Calu3 (cell line): ENCODE measurements around the gene GLRX2. TPM values are rescaled to one million over a fixed set of nuclear protein-coding genes. Genes with fewer than 3 reads are reported as not detected.

ENCODE experiments used
- BruUV-seq: library from RNA; stranded (reverse); fragments of 400-500 nt; replicated peaks from 2 replicates; lab custom pipeline; 2021; lab: Mats Ljungman, UMichigan
- CTCF ChIA-PET: fragments of 300-600 bp; sonication (Branson Sonifier 250); formaldehyde crosslinking; loops from one replicate; lab custom pipeline; 2022; ENCODE audit warnings: antibody characterized with exemption; lab: Charles Lee
- DNase-seq: peaks from one replicate; pipeline ENCODE4 v3.0.0; 2022
- H3K27ac Mint-ChIP-seq: one replicate; pipeline ENCODE4 v1.8.0; 2022; ENCODE audit warnings: mixed read lengths; ENCODE audit not compliant: unreplicated experiment
- H3K27me3 Mint-ChIP-seq: one replicate; pipeline ENCODE4 v1.8.0; 2022; ENCODE audit warnings: mixed read lengths; ENCODE audit not compliant: unreplicated experiment
- H3K36me3 Mint-ChIP-seq: one replicate; pipeline ENCODE4 v1.8.0; 2022; ENCODE audit warnings: mild to moderate bottlenecking, moderate library complexity, mixed read lengths; ENCODE audit not compliant: insufficient read depth, unreplicated experiment
- H3K4me1 Mint-ChIP-seq: one replicate; pipeline ENCODE4 v1.8.0; 2022; ENCODE audit warnings: mild to moderate bottlenecking, low read depth, mixed read lengths; ENCODE audit not compliant: unreplicated experiment
- H3K4me3 Mint-ChIP-seq: one replicate; pipeline ENCODE4 v1.8.0; 2022; ENCODE audit warnings: mild to moderate bottlenecking, low read depth, moderate library complexity, mixed read lengths; ENCODE audit not compliant: unreplicated experiment
- H3K9me3 Mint-ChIP-seq: one replicate; pipeline ENCODE4 v1.8.0; 2022; ENCODE audit warnings: low read depth, mixed read lengths; ENCODE audit not compliant: unreplicated experiment
- CTCF ChIP-seq: fragments of 200-600 bp; IDR thresholded peaks from one replicate; pipeline ENCODE4 v1.8.0; 2022; ENCODE audit warnings: antibody characterized with exemption; ENCODE audit not compliant: unreplicated experiment
- intact Hi-C: fragments of 100-400 bp; cut with micrococcal nuclease; formaldehyde crosslinking; loops from one replicate; pipeline ENCODE4 v1.10.0; 2022; ENCODE audit not compliant: unreplicated experiment
- total RNA-seq: library from RNA; stranded (reverse); gene quantifications from 2 replicates; pipeline ENCODE4 v1.2.3, GENCODE V29; 2022

GLRX2 gene
- total RNA-seq, 1 experiment from 2014 or later: 25.7 TPM

GRCh38 chr1:193125369-193125768 is 20.2 kb upstream of the GLRX2 start:
- Mint-ChIP-seq H3K9me3 (no peaks in the 10 kb centered on the region), H3K4me3 (no peak overlapping the region), H3K27me3 (no peaks in the 10 kb centered on the region), H3K4me1 (peaks cover 16% of the 10 kb centered on the region), H3K27ac (no peak overlapping the region), H3K36me3 (peaks cover 50% of the 10 kb centered on the region)
- TF ChIP-seq CTCF: no peak
- BruUV-seq: no TSS peak
- intact Hi-C loops: no loop called here
- CTCF ChIA-PET: interaction anchor here (0.7 kb wide), 1 partner anchor 1251 kb away, joined by 3 read pairs; no protein-coding TSS in a partner anchor
- no peak for DNase-seq

GRCh38 chr1:193123751-193124150 is 18.5 kb upstream of the GLRX2 start:
- intact Hi-C loops: loop anchor here (2.0 to 5.0 kb wide), 4 partner anchors 19 to 651 kb away; partner anchors contain the start of genes GLRX2 and RGS2
- no peak for TF ChIP-seq CTCF
- no peak for DNase-seq
- CTCF ChIA-PET: no interaction called here
- Mint-ChIP-seq H3K4me1 (peaks cover 20% of the 10 kb centered on the region), H3K27ac (peak overlapping the region; percentile 84), H3K27me3 (no peaks in the 10 kb centered on the region), H3K4me3 (peak overlapping the region; percentile 80), H3K36me3 (peaks cover 47% of the 10 kb centered on the region), H3K9me3 (no peaks in the 10 kb centered on the region)
- BruUV-seq: no TSS peak

- BruUV-seq: no TSS peak
- Mint-ChIP-seq H3K27ac (peak within 1 kb of the TSS; percentile 84), H3K36me3 (peaks cover 41% of the 10 kb centered on the region), H3K4me1 (peaks cover 25% of the 10 kb centered on the region), H3K4me3 (peak within 1 kb of the TSS; percentile 80), H3K9me3 (no peaks in the 10 kb centered on the region), H3K27me3 (no peaks in the 10 kb centered on the region)
- peak; percentile 94 for TF ChIP-seq CTCF
- peak; percentile 100 for DNase-seq
- intact Hi-C loops: loop anchor here (2.0 to 5.0 kb wide), 4 partner anchors 17 to 650 kb away; partner anchors contain the start of genes GLRX2 and RGS2
- CTCF ChIA-PET: interaction anchor here (0.6 to 1.2 kb wide), 4 partner anchors 10 to 648 kb away, joined by 3 to 8 read pairs (median 6); partner anchors contain the start of gene GLRX2
These were observed 16.7 kb upstream of the GLRX2 start, which contains the start of gene CDC73 for GRCh38 chr1:193121616-193122593. Gene CDC73 (plus strand): TSS chr1:193122031. CDS start chr1:193122201, 170 bp downstream.

GRCh38 chr1:193120604-193121166 is 15.5 kb upstream of the GLRX2 start:
- no peaks in the 10 kb centered on the region for H3K9me3 Mint-ChIP-seq
- no peak for DNase-seq
- H3K27ac Mint-ChIP-seq: peak overlapping the region; percentile 84
- H3K36me3 Mint-ChIP-seq: peaks cover 39% of the 10 kb centered on the region
- peak overlapping the region; percentile 80 for H3K4me3 Mint-ChIP-seq
- intact Hi-C loops: loop anchor here (5.0 kb wide), 3 partner anchors 58 to 648 kb away; partner anchors contain the start of gene RGS2
- peaks cover 33% of the 10 kb centered on the region for H3K4me1 Mint-ChIP-seq
- H3K27me3 Mint-ChIP-seq: no peaks in the 10 kb centered on the region
- CTCF ChIA-PET: interaction anchor here (0.6 kb wide), 1 partner anchor 22 kb away, joined by 6 read pairs; no protein-coding TSS in a partner anchor
- BruUV-seq: no TSS peak
- no peak for TF ChIP-seq CTCF
